ENCODE data around the gene CELF5.
"Not testable (repeated sequence)": the region's sequence is repeated elsewhere in the genome, so short reads cannot be mapped to it uniquely, and the experiment has no call there.

DNA sequence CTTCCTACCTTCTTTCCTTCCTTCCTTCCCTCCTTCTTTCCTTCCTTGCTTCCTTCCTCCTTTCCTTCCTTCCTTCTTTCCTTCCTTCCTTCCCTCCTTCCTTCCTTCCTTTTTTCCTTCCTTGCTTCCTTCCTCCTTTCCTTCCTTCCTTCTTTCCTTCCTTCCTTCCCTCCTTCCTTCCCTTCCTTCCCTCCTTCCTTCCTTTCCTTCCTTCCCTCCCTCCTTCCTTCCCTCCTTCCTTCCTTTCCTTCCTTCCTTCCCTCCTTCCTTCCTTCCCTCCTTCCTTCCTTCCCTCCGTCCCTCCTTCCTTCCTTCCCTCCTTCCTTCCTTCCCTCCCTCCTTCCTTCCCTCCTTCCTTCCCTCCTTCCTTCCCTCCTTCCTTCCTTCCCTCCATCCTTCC is 107.8 kb downstream of the CELF5 start:
- TF ChIP-seq, protein P1, sequence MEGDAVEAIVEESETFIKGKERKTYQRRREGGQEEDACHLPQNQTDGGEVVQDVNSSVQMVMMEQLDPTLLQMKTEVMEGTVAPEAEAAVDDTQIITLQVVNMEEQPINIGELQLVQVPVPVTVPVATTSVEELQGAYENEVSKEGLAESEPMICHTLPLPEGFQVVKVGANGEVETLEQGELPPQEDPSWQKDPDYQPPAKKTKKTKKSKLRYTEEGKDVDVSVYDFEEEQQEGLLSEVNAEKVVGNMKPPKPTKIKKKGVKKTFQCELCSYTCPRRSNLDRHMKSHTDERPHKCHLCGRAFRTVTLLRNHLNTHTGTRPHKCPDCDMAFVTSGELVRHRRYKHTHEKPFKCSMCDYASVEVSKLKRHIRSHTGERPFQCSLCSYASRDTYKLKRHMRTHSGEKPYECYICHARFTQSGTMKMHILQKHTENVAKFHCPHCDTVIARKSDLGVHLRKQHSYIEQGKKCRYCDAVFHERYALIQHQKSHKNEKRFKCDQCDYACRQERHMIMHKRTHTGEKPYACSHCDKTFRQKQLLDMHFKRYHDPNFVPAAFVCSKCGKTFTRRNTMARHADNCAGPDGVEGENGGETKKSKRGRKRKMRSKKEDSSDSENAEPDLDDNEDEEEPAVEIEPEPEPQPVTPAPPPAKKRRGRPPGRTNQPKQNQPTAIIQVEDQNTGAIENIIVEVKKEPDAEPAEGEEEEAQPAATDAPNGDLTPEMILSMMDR (IDR thresholded peaks at IDR 0.05) = not testable (repeated sequence)
- TF ChIP-seq POLR2A (IDR thresholded peaks at IDR 0.05) = not testable (repeated sequence)
